Measurements from ENCODE around the gene ACSL1. TPM values are rescaled to one million over a fixed set of nuclear protein-coding genes. Genes with fewer than 3 reads are reported as not detected.

ACSL1 gene
- total RNA-seq, 1 experiment from 2014 or later = 3.5 TPM

GRCh38 chr4:184831153-184831552, 5.4 kb upstream of the ACSL1 start:
- Histone ChIP-seq H3K23me2 (ENCODE audit: insufficient read length, low read depth, low read length, poor library complexity, severe bottlenecking) (peaks cover 5% of the 10 kb centered on the region), H3K4me2 (ENCODE audit: insufficient read depth, insufficient read length, low read length) (no peak overlapping the region), H3K14ac (ENCODE audit: insufficient read depth, low read length) (no peak overlapping the region), H3K4me1 (ENCODE audit: insufficient read depth, low read length) (no peaks in the 10 kb centered on the region), H2BK15ac (ENCODE audit: low read depth, low read length) (no peak overlapping the region), H3K27me3 (ENCODE audit: insufficient read depth, low read length) (peaks cover 10% of the 10 kb centered on the region; the same call in 1 of the 2 replicates), H2AFZ (ENCODE audit: low read length) (no peak overlapping the region), H2AK5ac (ENCODE audit: insufficient read length, low read length) (no peak overlapping the region), H2BK12ac (ENCODE audit: insufficient read length, low read depth, low read length) (no peak overlapping the region), H3K79me1 (ENCODE audit: insufficient read depth, low read depth, low read length, poor library complexity, severe bottlenecking) (no peaks in the 10 kb centered on the region), H4K5ac (ENCODE audit: insufficient read length, low read depth, low read length) (no peak overlapping the region), H3T11ph (ENCODE audit: low read length) (no peak overlapping the region), H3K23ac (ENCODE audit: insufficient read length, low read depth, low read length) (no peak overlapping the region), H3K27ac (ENCODE audit: insufficient read length, low read depth, low read length) (no peak overlapping the region), H4K8ac (replicated peaks; ENCODE audit: insufficient read length, low read depth, low read length) (no peak overlapping the region), H4K91ac (ENCODE audit: insufficient read length, low read depth, low read length) (no peak overlapping the region), H3K56ac (ENCODE audit: insufficient read length, low read depth, low read length) (no peak overlapping the region), H3K18ac (ENCODE audit: insufficient read length, low read depth, low read length) (no peak overlapping the region), H2BK120ac (ENCODE audit: low read depth, low read length, poor library complexity, severe bottlenecking) (no peak overlapping the region), H3K4ac (ENCODE audit: low read depth, low read length) (no peak overlapping the region), H2BK5ac (ENCODE audit: insufficient read length, low read length) (no peak overlapping the region), H4K20me1 (ENCODE audit: control insufficient read depth, insufficient read depth, insufficient read length) (no peaks in the 10 kb centered on the region), H3K9ac (ENCODE audit: extremely low read depth, insufficient read length, low read length) (no peak overlapping the region), H3K79me2 (ENCODE audit: insufficient read depth, low read length) (no peaks in the 10 kb centered on the region), H3K9me3 (ENCODE audit: control insufficient read depth, low read depth, low read length) (no peaks in the 10 kb centered on the region), H2BK20ac (ENCODE audit: low read depth, low read length, poor library complexity, severe bottlenecking) (no peak overlapping the region)
- H3K36me3 Mint-ChIP-seq (ENCODE audit: insufficient read depth in 1 of 3, low read depth in 3 of 3) = no peaks in the 10 kb centered on the region
- TF ChIP-seq CTCF (conservative IDR thresholded peaks at IDR 0.05) = no peak
- DNase-seq = no peak
- H3K27me3 Mint-ChIP-seq (ENCODE audit: low read depth) = peaks cover 34% of the 10 kb centered on the region
- H3K27ac Mint-ChIP-seq = no peak overlapping the region
- H3K4me3 Mint-ChIP-seq = no peak overlapping the region
- H3K4me1 Mint-ChIP-seq = peaks cover 0 to 3% of the 10 kb centered on the region in 2 experiments; a peak in 1 of 4 replicates
- no CpG with 5 or more reads among the region's 5 CpGs for WGBS (ENCODE audit: extremely low coverage, insufficient read length, low lambda C conversion rate)
- no peaks in the 10 kb centered on the region for H3K9me3 Mint-ChIP-seq
